Measurements from ENCODE around the gene LRWD1. TPM values are rescaled to one million over a fixed set of nuclear protein-coding genes. Genes with fewer than 3 reads are reported as not detected.

Gene LRWD1
- polyA plus RNA-seq, 2 of the 4 experiments (the other 2 are of a cell fraction): 10.7 to 28.1 TPM

DNA sequence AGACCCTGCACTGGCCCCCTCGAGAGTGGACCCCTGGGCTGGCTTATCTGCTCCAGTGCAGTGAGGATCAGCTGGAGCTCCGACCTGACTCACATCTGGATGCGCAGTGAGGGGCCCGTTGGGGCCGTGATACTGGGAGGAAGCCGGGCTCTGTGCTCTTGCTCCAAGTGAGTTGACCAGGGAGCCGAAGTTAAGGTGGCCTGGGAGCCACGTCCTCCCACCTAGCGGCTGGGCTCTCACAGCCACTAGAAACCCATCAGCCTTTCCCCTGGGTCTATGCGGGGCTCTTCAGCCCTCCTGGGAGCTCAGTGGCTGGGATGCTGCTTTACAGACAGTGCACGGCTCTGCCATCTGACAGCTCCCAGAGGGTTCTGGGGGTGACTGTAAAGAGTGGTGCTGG lies 9.2 kb upstream of the LRWD1 start:
- Histone ChIP-seq H3K27ac (no peak overlapping the region), H3K4me2 (no peak overlapping the region), H3K9me3 (no peaks in the 10 kb centered on the region), H3K4me3 (no peak overlapping the region), H3K4me1 (no peaks in the 10 kb centered on the region)
- ChIA-PET POLR2A (no interaction called here), CTCF (interaction anchor here (0.7 to 2.2 kb wide), 5 partner anchors 11 to 58 kb away, joined by 3 to 7 read pairs (median 4); no protein-coding TSS in a partner anchor)
- TF ChIP-seq, protein P1, sequence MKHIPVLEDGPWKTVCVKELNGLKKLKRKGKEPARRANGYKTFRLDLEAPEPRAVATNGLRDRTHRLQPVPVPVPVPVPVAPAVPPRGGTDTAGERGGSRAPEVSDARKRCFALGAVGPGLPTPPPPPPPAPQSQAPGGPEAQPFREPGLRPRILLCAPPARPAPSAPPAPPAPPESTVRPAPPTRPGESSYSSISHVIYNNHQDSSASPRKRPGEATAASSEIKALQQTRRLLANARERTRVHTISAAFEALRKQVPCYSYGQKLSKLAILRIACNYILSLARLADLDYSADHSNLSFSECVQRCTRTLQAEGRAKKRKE (CRISPR knock-in tag; IDR thresholded peaks at IDR 0.05; ENCODE audit: low read depth): no peak
- TF ChIP-seq, protein P2, sequence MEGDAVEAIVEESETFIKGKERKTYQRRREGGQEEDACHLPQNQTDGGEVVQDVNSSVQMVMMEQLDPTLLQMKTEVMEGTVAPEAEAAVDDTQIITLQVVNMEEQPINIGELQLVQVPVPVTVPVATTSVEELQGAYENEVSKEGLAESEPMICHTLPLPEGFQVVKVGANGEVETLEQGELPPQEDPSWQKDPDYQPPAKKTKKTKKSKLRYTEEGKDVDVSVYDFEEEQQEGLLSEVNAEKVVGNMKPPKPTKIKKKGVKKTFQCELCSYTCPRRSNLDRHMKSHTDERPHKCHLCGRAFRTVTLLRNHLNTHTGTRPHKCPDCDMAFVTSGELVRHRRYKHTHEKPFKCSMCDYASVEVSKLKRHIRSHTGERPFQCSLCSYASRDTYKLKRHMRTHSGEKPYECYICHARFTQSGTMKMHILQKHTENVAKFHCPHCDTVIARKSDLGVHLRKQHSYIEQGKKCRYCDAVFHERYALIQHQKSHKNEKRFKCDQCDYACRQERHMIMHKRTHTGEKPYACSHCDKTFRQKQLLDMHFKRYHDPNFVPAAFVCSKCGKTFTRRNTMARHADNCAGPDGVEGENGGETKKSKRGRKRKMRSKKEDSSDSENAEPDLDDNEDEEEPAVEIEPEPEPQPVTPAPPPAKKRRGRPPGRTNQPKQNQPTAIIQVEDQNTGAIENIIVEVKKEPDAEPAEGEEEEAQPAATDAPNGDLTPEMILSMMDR (IDR thresholded peaks at IDR 0.05): no peak
- TF ChIP-seq NR3C1 (IDR thresholded peaks at IDR 0.05): no peak
- TF ChIP-seq HDAC2 (IDR thresholded peaks at IDR 0.05): no peak
- no peak for TF ChIP-seq EP300 (IDR thresholded peaks at IDR 0.05)
- ATAC-seq (no peak; a peak in 1 of 6 replicates), DNase-seq (ENCODE audit: low read depth in 1 of 2, low spot score in 1 of 2) (no peak), FAIRE-seq (no peak)
- WGBS (ENCODE audit: missing lambda C conversion rate): 84% methylated on average over 11 of the region's 11 CpGs

DNA sequence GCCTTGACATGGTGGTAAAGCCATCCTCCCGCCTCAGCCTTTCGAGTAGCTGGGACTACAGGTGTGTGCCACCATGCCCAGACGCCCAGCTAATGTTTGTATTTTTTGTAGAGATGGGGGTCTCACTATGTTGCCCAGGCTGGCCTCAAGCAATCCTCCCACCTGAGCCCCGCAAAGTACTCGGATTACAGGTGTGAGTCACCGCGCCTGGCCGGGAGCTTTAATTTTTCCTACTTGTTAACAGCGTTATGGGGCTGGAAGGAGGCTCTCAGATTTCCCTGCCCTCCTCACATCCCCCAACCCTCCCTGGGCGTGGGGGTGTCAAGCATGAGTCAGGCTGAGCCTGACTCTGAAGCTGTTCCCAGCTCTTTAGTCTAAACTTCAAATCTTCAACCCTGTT lies 8.5 kb upstream of the LRWD1 start:
- Histone ChIP-seq H3K4me2 (no peak overlapping the region), H3K27ac (no peak overlapping the region), H3K4me3 (no peak overlapping the region), H3K9me3 (no peaks in the 10 kb centered on the region), H3K4me1 (no peaks in the 10 kb centered on the region)
- POLR2A ChIA-PET: interaction anchor here (0.8 kb wide), 1 partner anchor 8 kb away, joined by 4 read pairs; the partner anchor contains the start of genes ALKBH4 and LRWD1
- CTCF ChIA-PET: interaction anchor here (0.5 to 2.2 kb wide), 8 partner anchors 11 to 59 kb away, joined by 3 to 7 read pairs (median 4); no protein-coding TSS in a partner anchor
- 76% methylated on average over 10 of the region's 10 CpGs for WGBS (ENCODE audit: missing lambda C conversion rate)
- FAIRE-seq: no peak
- no peak for ATAC-seq
- no peak for DNase-seq (ENCODE audit: low read depth in 1 of 2, low spot score in 1 of 2)
- TF ChIP-seq SMC3 (IDR thresholded peaks at IDR 0.05): no peak
- no peak for TF ChIP-seq RAD21 (conservative IDR thresholded peaks at IDR 0.05 in 1 of 2, IDR thresholded peaks at IDR 0.05 in 1 of 2)
- no peak for TF ChIP-seq TP53 (CRISPR knock-in tag; IDR thresholded peaks at IDR 0.05)
- no peak for TF ChIP-seq ZC3H11A (IDR thresholded peaks at IDR 0.05)
- TF ChIP-seq FOSL2 (IDR thresholded peaks at IDR 0.05): no peak
- no peak for TF ChIP-seq FOSL2 (CRISPR knock-in tag; IDR thresholded peaks at IDR 0.05)
- TF ChIP-seq, protein P1 (CRISPR knock-in tag; IDR thresholded peaks at IDR 0.05; ENCODE audit: low read depth): no peak
- no peak for TF ChIP-seq MAFK (IDR thresholded peaks at IDR 0.05; ENCODE audit: partially characterized antibody)
- TF ChIP-seq CEBPB (IDR thresholded peaks at IDR 0.05): no peak
- TF ChIP-seq, protein P3, sequence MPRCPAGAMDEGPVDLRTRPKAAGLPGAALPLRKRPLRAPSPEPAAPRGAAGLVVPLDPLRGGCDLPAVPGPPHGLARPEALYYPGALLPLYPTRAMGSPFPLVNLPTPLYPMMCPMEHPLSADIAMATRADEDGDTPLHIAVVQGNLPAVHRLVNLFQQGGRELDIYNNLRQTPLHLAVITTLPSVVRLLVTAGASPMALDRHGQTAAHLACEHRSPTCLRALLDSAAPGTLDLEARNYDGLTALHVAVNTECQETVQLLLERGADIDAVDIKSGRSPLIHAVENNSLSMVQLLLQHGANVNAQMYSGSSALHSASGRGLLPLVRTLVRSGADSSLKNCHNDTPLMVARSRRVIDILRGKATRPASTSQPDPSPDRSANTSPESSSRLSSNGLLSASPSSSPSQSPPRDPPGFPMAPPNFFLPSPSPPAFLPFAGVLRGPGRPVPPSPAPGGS (IDR thresholded peaks at IDR 0.05): no peak
- TF ChIP-seq ZSCAN20 (CRISPR knock-in tag; IDR thresholded peaks at IDR 0.05): no peak
- TF ChIP-seq JUN (IDR thresholded peaks at IDR 0.05): no peak

DNA sequence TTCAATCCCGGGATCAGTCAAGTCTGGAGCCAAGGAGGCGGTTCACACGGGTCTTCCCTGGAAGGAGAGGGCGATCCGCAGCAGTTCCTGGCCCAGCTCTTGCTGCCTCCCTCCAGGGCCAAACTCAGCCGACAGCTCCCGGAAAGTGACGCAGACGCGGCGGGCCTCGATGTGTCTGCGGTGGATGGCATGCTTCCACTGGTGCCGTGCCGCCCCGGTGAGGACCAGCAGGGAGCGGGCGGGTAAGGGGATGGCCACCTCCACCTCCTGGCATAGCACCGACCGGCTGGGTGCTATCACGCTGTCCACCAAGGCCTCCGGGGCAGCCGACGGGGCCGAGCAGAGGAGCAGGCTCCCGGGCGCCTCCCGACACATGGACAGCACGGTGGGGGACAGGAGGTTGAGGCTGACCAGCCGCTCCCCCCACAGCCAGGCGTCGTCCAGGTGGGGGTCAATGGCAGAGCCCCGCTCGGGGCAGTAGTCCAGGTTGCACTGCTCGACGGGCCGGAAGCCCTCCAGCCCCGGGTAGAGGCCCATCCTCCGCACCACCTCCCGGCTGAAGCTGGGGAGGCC lies 7.3 kb upstream of the LRWD1 start:
- H3K27ac ChIP-seq: no peak overlapping the region
- DNase-seq (ENCODE audit: low read depth in 1 of 2, low spot score in 1 of 2) (no peak), FAIRE-seq (no peak), ATAC-seq (no peak)
- no peak overlapping the region for H3K4me2 ChIP-seq
- no peaks in the 10 kb centered on the region for H3K9me3 ChIP-seq
- H3K4me1 ChIP-seq: no peaks in the 10 kb centered on the region
- no peak overlapping the region for H3K4me3 ChIP-seq
- no peak for TF ChIP-seq MAFK (IDR thresholded peaks at IDR 0.05; ENCODE audit: partially characterized antibody)
- no peak for TF ChIP-seq RFX5 (IDR thresholded peaks at IDR 0.05)
- 92% methylated on average over 35 of the region's 40 CpGs for WGBS (ENCODE audit: missing lambda C conversion rate)
- ChIA-PET POLR2A (no interaction called here), CTCF (interaction anchor here (1.1 to 1.9 kb wide), 4 partner anchors 10 to 18 kb away, joined by 3 to 5 read pairs (median 4); no protein-coding TSS in a partner anchor)
